GM12801 (cell line): ENCODE measurements around the gene PHACTR3.

Experiments
- TF ChIP-seq, protein P1 (sequence below): IDR thresholded peaks from one replicate; pipeline ENCODE4 v1.5.1; 2011; ENCODE audit warnings: control low read depth; ENCODE audit not compliant: insufficient read length; ENCODE audit errors: extremely low read depth

Gene PHACTR3

DNA sequence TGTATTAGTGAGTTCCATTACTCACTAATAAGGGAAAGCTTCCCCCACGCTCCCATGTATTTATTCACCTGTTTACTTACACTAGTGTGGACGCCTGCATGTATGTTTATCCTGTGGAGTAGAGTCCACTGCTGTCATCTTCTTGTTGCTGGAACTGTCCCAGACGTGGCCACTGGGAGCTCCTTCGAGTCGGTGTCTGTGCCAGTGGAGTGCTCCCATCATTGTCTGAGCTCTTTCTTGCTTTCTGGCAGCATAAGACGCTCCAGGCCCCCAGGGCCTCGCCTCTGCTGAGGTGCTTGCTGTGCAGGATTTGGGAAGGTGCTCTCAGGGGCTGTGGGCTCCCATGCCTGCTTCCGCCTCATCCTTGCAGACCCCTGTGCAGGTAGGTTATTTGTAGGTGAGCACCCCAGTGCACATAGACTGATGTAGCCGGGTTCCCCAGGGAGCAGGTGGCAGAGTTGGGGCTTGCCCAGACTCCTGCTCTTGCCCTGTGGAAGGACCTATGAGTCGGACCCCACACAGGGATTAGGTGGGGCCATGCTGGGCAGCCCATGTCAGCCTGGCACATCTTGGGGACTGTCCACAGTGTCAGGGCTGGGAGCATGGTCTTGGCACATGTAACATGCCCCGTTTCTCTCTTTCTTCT, 16.6 kb downstream of the PHACTR3 start:
- TF ChIP-seq, protein P1, sequence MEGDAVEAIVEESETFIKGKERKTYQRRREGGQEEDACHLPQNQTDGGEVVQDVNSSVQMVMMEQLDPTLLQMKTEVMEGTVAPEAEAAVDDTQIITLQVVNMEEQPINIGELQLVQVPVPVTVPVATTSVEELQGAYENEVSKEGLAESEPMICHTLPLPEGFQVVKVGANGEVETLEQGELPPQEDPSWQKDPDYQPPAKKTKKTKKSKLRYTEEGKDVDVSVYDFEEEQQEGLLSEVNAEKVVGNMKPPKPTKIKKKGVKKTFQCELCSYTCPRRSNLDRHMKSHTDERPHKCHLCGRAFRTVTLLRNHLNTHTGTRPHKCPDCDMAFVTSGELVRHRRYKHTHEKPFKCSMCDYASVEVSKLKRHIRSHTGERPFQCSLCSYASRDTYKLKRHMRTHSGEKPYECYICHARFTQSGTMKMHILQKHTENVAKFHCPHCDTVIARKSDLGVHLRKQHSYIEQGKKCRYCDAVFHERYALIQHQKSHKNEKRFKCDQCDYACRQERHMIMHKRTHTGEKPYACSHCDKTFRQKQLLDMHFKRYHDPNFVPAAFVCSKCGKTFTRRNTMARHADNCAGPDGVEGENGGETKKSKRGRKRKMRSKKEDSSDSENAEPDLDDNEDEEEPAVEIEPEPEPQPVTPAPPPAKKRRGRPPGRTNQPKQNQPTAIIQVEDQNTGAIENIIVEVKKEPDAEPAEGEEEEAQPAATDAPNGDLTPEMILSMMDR = no peak

DNA sequence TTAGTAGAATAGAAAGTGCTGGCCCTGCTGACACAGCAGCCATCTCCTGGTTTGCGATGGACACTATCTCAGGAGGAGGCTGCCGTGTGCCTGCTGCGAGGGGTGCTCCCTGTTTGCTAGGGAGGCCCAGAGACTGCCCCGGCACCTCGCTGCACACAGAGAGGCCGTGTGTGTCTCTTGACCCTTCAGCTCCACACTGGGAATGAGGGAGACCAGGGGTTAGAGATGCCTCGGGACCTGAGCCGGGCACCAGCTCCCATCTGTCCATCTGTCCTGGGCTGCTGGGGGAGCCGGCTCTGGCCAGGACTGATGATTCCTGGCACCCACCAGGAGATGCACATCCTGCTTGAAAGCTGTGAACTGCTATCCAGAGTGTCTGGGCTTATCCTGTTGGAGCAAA, 18.2 kb downstream of the PHACTR3 start:
- TF ChIP-seq, protein P1 = no peak

DNA sequence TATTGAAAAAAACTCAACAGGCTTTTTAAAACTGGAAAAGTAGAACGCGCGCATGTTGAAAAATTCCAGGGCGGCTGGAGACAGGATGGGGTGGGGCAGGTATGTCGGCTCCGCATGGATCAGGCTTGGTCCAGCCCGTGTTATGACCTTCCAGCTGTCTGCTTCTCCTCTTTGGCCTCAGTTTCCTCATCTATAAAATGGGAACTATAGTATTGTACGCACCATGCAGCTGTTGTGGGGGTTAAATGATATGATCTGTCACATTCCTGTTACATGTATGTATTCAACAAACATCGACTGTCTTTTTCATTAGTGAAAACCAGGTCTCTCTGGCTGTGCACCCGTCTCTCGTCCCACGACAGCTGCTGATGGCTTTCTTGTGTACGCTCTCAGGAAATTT, 18.8 kb downstream of the PHACTR3 start:
- TF ChIP-seq, protein P1 = no peak

DNA sequence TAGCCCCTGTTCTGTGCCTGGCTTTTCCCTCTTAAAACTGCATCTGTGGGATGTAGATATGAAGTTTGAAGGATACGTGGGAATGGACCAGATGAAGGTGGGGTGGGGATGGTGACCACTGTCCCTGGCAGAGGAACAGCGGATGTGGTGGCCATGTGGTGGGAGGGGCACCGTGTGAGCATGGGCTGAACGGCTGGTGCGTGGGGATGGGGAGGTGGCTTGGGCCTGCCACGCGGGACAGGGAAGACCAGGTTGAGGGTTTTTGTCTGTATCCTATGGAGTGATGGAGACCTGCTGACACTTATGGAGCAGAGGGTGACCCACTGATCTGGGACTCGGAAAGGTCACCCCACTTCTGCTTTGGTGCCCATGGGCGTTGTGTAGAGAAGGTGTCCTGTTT, 19.2 kb downstream of the PHACTR3 start:
- TF ChIP-seq, protein P1 = no peak

DNA sequence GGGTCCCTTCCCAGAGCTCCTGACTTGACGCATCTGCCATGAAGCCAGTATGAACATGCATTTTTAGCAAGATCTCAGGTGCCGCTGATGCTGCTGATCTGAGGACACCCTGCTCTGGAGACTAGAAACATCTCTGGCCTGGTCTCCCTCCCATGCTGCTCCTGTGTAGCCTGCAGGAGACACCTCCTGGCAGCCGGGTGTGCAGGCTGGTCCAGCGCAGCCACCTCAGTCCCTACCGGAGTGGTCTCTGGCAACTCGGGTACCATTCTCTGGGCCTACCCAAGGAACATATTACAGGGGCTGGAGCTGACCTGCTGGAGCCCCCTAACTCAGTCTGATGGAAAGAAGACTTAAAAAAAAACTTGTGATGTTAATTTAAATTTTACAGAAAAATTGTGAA, 20.1 kb downstream of the PHACTR3 start:
- TF ChIP-seq, protein P1 = no peak

DNA sequence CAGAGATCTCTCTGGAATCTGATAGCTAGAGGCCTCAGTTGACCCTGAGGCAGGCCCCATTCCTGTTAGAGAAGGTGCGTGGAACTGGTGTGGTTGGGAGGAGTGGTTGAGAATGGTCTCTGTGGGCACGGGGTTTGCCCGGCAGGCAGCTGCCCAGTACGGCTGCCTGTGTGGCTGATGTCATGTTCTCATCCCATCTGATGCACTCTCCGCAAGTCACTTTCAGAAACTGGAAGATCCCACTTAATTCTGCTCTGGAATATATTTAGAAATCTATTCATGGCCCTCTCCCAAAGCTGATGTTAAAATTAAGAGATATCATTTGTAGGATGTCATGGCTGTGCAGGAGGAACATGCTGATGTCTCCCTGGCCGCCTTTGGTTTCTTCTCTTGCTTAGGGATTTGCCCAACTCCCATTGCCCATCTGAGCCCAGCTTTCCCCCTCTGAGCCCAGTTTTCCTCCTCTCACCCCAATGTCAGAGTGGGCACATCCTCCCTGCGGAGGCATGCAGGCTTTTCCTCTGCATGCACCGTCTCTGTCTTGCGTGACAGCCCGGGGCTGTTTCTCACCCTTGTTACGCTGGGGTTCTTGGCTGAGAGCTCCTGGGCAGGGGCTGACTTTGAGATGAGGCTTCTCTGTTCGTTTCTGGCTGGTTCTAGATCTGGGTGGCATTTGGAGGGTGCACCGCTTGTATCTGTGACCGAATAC, 21.0 kb downstream of the PHACTR3 start:
- TF ChIP-seq, protein P1 = no peak

DNA sequence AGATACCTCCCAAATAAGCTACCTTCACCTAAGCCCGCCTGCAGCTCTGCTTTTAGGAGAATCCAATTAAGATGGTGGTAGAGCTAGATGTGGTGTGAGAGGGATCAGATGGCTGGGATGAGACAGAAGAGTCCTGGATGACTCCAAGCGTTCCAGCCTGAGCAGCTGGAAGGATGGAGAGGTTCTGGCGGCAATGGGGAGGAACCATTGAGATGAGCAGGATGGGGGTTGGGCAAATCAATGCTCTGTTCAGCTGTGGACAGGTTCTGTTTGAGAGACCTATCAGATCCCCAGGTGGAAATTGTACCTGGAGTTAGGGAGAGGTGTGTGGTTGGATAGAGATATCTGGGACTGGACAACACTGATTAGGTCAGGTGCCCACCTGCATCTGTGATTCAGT, 23.0 kb downstream of the PHACTR3 start:
- TF ChIP-seq, protein P1 = no peak
